ENCODE results near the gene ARVCF. TPM values are rescaled to one million over a fixed set of nuclear protein-coding genes. Genes with fewer than 3 reads are reported as not detected.

The ARVCF gene
- total RNA-seq, 1 donor from 2014 or later, result 119 TPM

DNA sequence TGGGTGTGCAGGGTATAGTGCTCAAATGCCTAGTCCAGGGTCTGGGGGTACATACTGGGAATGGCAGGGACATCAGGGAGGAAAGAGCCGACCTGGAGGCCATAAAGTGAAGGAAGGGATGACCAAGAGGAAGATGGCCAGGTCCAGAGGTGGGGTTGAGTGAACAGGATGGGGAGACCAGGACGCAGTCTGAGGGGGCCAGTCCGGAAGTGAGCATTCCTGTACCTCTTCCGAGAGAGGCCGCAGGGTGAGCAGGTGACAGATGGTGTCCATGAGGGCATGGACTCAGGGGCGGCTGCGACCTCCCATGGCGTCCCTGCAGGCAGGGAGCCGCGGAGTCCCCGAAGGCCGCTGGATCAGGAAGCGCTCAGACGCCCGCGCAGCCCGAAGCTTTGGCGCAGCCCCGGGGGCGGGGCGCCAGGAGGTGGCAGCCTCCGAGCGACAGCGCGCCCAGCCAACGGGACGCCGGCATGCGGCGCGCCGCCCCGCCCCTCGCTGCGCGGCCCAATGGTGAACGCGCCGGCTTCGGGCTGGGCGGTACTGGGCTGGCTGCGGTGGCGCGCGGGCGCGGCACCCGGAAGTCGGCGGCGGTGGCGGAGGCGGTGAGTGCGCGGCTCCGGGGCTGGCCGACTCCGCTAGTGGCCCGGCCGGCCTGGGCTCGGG is 4.0 kb upstream of the ARVCF start, which contains the start of gene TANGO2:
TANGO2 (plus strand) TSS at position 578 of the 663 bp plus-strand sequence. CDS start 15,689 bp downstream, outside the sequence.
- H3K4me3 Mint-ChIP-seq (ENCODE audit: unreplicated experiment), result peak within 1 kb of the TSS; percentile 89
- H3K36me3 Mint-ChIP-seq (ENCODE audit: unreplicated experiment), result no peaks in the 10 kb centered on the region
- peak; percentile 94 for DNase-seq

GRCh38 chr22:20019661-20020532 is 3.3 kb upstream of the ARVCF start:
- Mint-ChIP-seq H3K9me3 (ENCODE audit: unreplicated experiment) (peaks cover 11% of the 10 kb centered on the region), H3K27ac (ENCODE audit: unreplicated experiment) (peak overlapping the region; percentile 70), H3K27me3 (ENCODE audit: unreplicated experiment) (peaks cover 12% of the 10 kb centered on the region), H3K4me3 (ENCODE audit: unreplicated experiment) (peak overlapping the region; percentile 84), H3K4me1 (ENCODE audit: low read depth, unreplicated experiment) (peaks cover 22% of the 10 kb centered on the region), H3K36me3 (ENCODE audit: unreplicated experiment) (no peaks in the 10 kb centered on the region)
- no peak for TF ChIP-seq CTCF (IDR thresholded peaks at IDR 0.05; ENCODE audit: partially characterized antibody, unreplicated experiment)
- DNase-seq, result no peak

More for the DNA sequence above, 4.0 kb upstream of the ARVCF start, which contains the start of gene TANGO2:
- TF ChIP-seq CTCF (IDR thresholded peaks at IDR 0.05; ENCODE audit: partially characterized antibody, unreplicated experiment), result no peak
- Mint-ChIP-seq H3K9me3 (ENCODE audit: unreplicated experiment) (peaks cover 8% of the 10 kb centered on the region), H3K4me1 (ENCODE audit: low read depth, unreplicated experiment) (peaks cover 20% of the 10 kb centered on the region), H3K27ac (ENCODE audit: unreplicated experiment) (peak within 1 kb of the TSS; percentile 70), H3K27me3 (ENCODE audit: unreplicated experiment) (peaks cover 10% of the 10 kb centered on the region)

GRCh38 chr22:20018001-20018400 is 1.4 kb upstream of the ARVCF start:
- Mint-ChIP-seq H3K36me3 (ENCODE audit: unreplicated experiment) (no peaks in the 10 kb centered on the region), H3K9me3 (ENCODE audit: unreplicated experiment) (peaks cover 16% of the 10 kb centered on the region), H3K4me1 (ENCODE audit: low read depth, unreplicated experiment) (peaks cover 19% of the 10 kb centered on the region), H3K27ac (ENCODE audit: unreplicated experiment) (no peak overlapping the region), H3K4me3 (ENCODE audit: unreplicated experiment) (peak overlapping the region; percentile 90), H3K27me3 (ENCODE audit: unreplicated experiment) (peaks cover 12% of the 10 kb centered on the region)
- no peak for DNase-seq
- TF ChIP-seq CTCF (IDR thresholded peaks at IDR 0.05; ENCODE audit: partially characterized antibody, unreplicated experiment), result no peak

DNA sequence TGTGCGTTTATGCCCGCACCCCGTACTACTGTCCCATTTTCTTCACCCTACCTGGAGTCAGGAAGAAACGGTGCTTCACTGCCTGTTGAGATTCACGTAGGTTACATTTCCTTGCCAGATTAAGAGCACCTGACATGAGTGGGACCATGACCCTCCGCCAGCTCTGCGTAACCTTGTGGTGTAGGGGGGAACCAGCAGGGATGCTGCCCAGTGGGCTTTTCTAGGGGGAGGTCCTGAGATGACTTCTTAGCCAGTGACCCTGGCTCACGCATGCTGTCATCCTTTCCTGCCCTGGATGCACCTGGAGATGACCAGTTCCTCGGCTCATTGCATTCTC is 967 bp upstream of the ARVCF start:
- H3K27ac Mint-ChIP-seq (ENCODE audit: unreplicated experiment), result no peak overlapping the region
- peak overlapping the region; percentile 90 for H3K4me3 Mint-ChIP-seq (ENCODE audit: unreplicated experiment)
- peaks cover 18% of the 10 kb centered on the region for H3K4me1 Mint-ChIP-seq (ENCODE audit: low read depth, unreplicated experiment)
- peaks cover 15% of the 10 kb centered on the region for H3K9me3 Mint-ChIP-seq (ENCODE audit: unreplicated experiment)
- H3K27me3 Mint-ChIP-seq (ENCODE audit: unreplicated experiment), result peaks cover 12% of the 10 kb centered on the region
- no peak for TF ChIP-seq CTCF (IDR thresholded peaks at IDR 0.05; ENCODE audit: partially characterized antibody, unreplicated experiment)
- DNase-seq, result no peak
- H3K36me3 Mint-ChIP-seq (ENCODE audit: unreplicated experiment), result no peaks in the 10 kb centered on the region
